CD8-positive, alpha-beta memory T cell (primary cell): ENCODE measurements around the gene C1orf198. TPM values are rescaled to one million over a fixed set of nuclear protein-coding genes. Genes with fewer than 3 reads are reported as not detected.

Experiments
- CTCF ChIA-PET: fragments of 350-600 bp; sonication (Branson Sonifier 250); formaldehyde crosslinking; loops from one replicate; lab custom pipeline; 2021; ENCODE audit warnings: antibody characterized with exemption; lab: Charles Lee
- POLR2A ChIA-PET: fragments of 350-600 bp; sonication (Branson Sonifier 250); formaldehyde crosslinking; loops from one replicate; lab custom pipeline; 2021; ENCODE audit warnings: antibody characterized with exemption; lab: Charles Lee
- DNase-seq, 5 donors: peaks; one replicate each; pipeline versions ENCODE4 v3.0.0 to v3.0.0-alpha.2; 2020 to 2022; ENCODE audit warnings: mixed read lengths in 1 of 5
- H3K27ac ChIP-seq: one replicate; pipeline ENCODE4 v1.7.0; 2013; ENCODE audit warnings: low read depth, mild to moderate bottlenecking, low read length, moderate library complexity
- H3K27me3 ChIP-seq: 2 replicates; pipeline ENCODE4 v1.7.0; 2013; ENCODE audit warnings: low read length, mild to moderate bottlenecking; ENCODE audit not compliant: insufficient read depth, poor library complexity, severe bottlenecking
- H3K36me3 ChIP-seq: 2 replicates; pipeline ENCODE4 v1.7.0; 2013; ENCODE audit warnings: mild to moderate bottlenecking, low read length, moderate library complexity; ENCODE audit not compliant: insufficient read depth
- H3K4me1 ChIP-seq: 2 replicates; pipeline ENCODE4 v1.7.0; 2013; ENCODE audit warnings: mild to moderate bottlenecking, low read length, moderate library complexity; ENCODE audit not compliant: insufficient read depth
- H3K4me3 ChIP-seq: 2 replicates; pipeline ENCODE4 v1.7.0; 2013; ENCODE audit warnings: mild to moderate bottlenecking, low read length
- H3K9me3 ChIP-seq: 2 replicates; pipeline ENCODE4 v1.7.0; 2013; ENCODE audit warnings: mild to moderate bottlenecking, low read length
- H3K27ac Mint-ChIP-seq, 8 donors: one replicate each; pipeline ENCODE4 v1.8.0; 2020 to 2021; ENCODE audit warnings: mixed read lengths in 8 of 8, mild to moderate bottlenecking in 6 of 8, inconsistent platforms in 3 of 8, moderate library complexity in 3 of 8
- H3K27me3 Mint-ChIP-seq, 2 donors: one replicate each; pipeline ENCODE4 v1.8.0; 2020 to 2021; ENCODE audit warnings: mixed read lengths in 2 of 2, mild to moderate bottlenecking in 1 of 2, moderate library complexity in 1 of 2
- H3K36me3 Mint-ChIP-seq, 3 donors: one replicate each; pipeline ENCODE4 v1.8.0; 2020 to 2021; ENCODE audit warnings: mixed read lengths in 3 of 3, inconsistent platforms in 1 of 3, mild to moderate bottlenecking in 1 of 3
- H3K4me1 Mint-ChIP-seq, 3 donors: one replicate each; pipeline ENCODE4 v1.8.0; 2020 to 2021; ENCODE audit warnings: mixed read lengths in 3 of 3, inconsistent platforms in 1 of 3, mild to moderate bottlenecking in 1 of 3
- H3K4me3 Mint-ChIP-seq, 7 donors: one replicate each; pipeline ENCODE4 v1.8.0; 2020 to 2021; ENCODE audit warnings: mixed read lengths in 7 of 7, mild to moderate bottlenecking in 6 of 7, moderate library complexity in 4 of 7, inconsistent platforms in 2 of 7
- H3K9me3 Mint-ChIP-seq, 5 donors: one replicate each; pipeline ENCODE4 v1.8.0; 2020 to 2022; ENCODE audit warnings: mixed read lengths in 5 of 5, mild to moderate bottlenecking in 3 of 5, moderate library complexity in 2 of 5, inconsistent platforms in 1 of 5
- polyA plus RNA-seq: library from polyadenylated mRNA; unstranded; fragments of 300-500 nt; fragmentation: Illumina TruSeq; gene quantifications from one replicate; pipeline ENCODE4 v1.2.3, GENCODE V29; 2021
- total RNA-seq, 2 experiments: library from RNA; stranded (reverse); gene quantifications; one replicate each; pipeline ENCODE4 v1.2.3, GENCODE V29; 2021

Gene C1orf198
- total and polyA plus RNA-seq, 3 experiments from 2014 or later: 5.7 to 7.2 (median 5.9) TPM

GRCh38 chr1:230797942-230798365 lies 70.4 kb downstream of the C1orf198 start:
- no peak overlapping the region for H3K27ac Mint-ChIP-seq
- H3K9me3 ChIP-seq: no peaks in the 10 kb centered on the region
- no peak overlapping the region for H3K4me3 Mint-ChIP-seq
- CTCF ChIA-PET: interaction anchor here (1.0 kb wide), 1 partner anchor 413 kb away, joined by 3 read pairs; no protein-coding TSS in a partner anchor
- H3K4me1 Mint-ChIP-seq: no peaks in the 10 kb centered on the region
- H3K36me3 Mint-ChIP-seq: peaks cover 0 to 2% (median 0%) of the 10 kb centered on the region in 3 donors
- H3K4me1 ChIP-seq: no peaks in the 10 kb centered on the region
- no peak overlapping the region for H3K4me3 ChIP-seq
- H3K27ac ChIP-seq: no peak overlapping the region
- H3K27me3 Mint-ChIP-seq: peaks cover 13 to 61% of the 10 kb centered on the region in 2 donors
- no peaks in the 10 kb centered on the region for H3K27me3 ChIP-seq
- H3K9me3 Mint-ChIP-seq: no peaks in the 10 kb centered on the region
- H3K36me3 ChIP-seq: no peaks in the 10 kb centered on the region
- POLR2A ChIA-PET: no interaction called here
- no peak for DNase-seq

- no peaks in the 10 kb centered on the region for H3K9me3 Mint-ChIP-seq
- peaks cover 13 to 58% of the 10 kb centered on the region in 2 donors for H3K27me3 Mint-ChIP-seq
- peaks cover 0 to 2% (median 0%) of the 10 kb centered on the region in 3 donors for H3K36me3 Mint-ChIP-seq
- peaks cover 0 to under 1% (median 0%) of the 10 kb centered on the region in 3 donors for H3K4me1 Mint-ChIP-seq
- H3K27ac Mint-ChIP-seq: no peak overlapping the region
- Histone ChIP-seq H3K27ac (no peak overlapping the region), H3K4me1 (no peaks in the 10 kb centered on the region), H3K36me3 (no peaks in the 10 kb centered on the region), H3K4me3 (no peak overlapping the region), H3K9me3 (no peaks in the 10 kb centered on the region), H3K27me3 (peaks cover 4% of the 10 kb centered on the region)
- no peak overlapping the region for H3K4me3 Mint-ChIP-seq
- ChIA-PET POLR2A (no interaction called here), CTCF (interaction anchor here (1.0 kb wide), 1 partner anchor 414 kb away, joined by 3 read pairs; no protein-coding TSS in a partner anchor)
- no peak for DNase-seq
Observed at GRCh38 chr1:230797376-230797920, 70.9 kb downstream of the C1orf198 start.

- no peaks in the 10 kb centered on the region for H3K9me3 Mint-ChIP-seq
- H3K4me3 Mint-ChIP-seq: no peak overlapping the region
- no peak overlapping the region for H3K27ac Mint-ChIP-seq
- Histone ChIP-seq H3K4me3 (no peak overlapping the region), H3K27ac (no peak overlapping the region), H3K27me3 (peaks cover 5% of the 10 kb centered on the region), H3K4me1 (no peaks in the 10 kb centered on the region), H3K9me3 (no peaks in the 10 kb centered on the region), H3K36me3 (no peaks in the 10 kb centered on the region)
- ChIA-PET POLR2A (no interaction called here), CTCF (no interaction called here)
- H3K27me3 Mint-ChIP-seq: peaks cover 13 to 54% of the 10 kb centered on the region in 2 donors
- H3K36me3 Mint-ChIP-seq: peaks cover 0 to 2% (median 0%) of the 10 kb centered on the region in 3 donors
- no peak for DNase-seq
- peaks cover 0 to 4% (median 0%) of the 10 kb centered on the region in 3 donors for H3K4me1 Mint-ChIP-seq
Observed at GRCh38 chr1:230796626-230797025, 71.7 kb downstream of the C1orf198 start.

GRCh38 chr1:230794871-230795605 lies 73.3 kb downstream of the C1orf198 start:
- Mint-ChIP-seq H3K36me3 (peaks cover 0 to 2% (median 0%) of the 10 kb centered on the region in 3 donors), H3K4me1 (peaks cover 0 to 4% (median 0%) of the 10 kb centered on the region in 3 donors), H3K27ac (no peak overlapping the region), H3K9me3 (no peaks in the 10 kb centered on the region), H3K4me3 (no peak overlapping the region), H3K27me3 (peaks cover 13 to 43% of the 10 kb centered on the region in 2 donors)
- H3K4me1 ChIP-seq: no peaks in the 10 kb centered on the region
- ChIA-PET POLR2A (no interaction called here), CTCF (no interaction called here)
- no peaks in the 10 kb centered on the region for H3K36me3 ChIP-seq
- no peak for DNase-seq
- H3K27me3 ChIP-seq: peaks cover 5% of the 10 kb centered on the region
- H3K9me3 ChIP-seq: no peaks in the 10 kb centered on the region
- no peak overlapping the region for H3K4me3 ChIP-seq
- H3K27ac ChIP-seq: no peak overlapping the region

GRCh38 chr1:230794431-230794830 lies 73.9 kb downstream of the C1orf198 start:
- Mint-ChIP-seq H3K9me3 (no peaks in the 10 kb centered on the region), H3K27me3 (peaks cover 14 to 41% of the 10 kb centered on the region in 2 donors), H3K4me1 (peaks cover 0 to 4% (median 0%) of the 10 kb centered on the region in 3 donors), H3K27ac (no peak overlapping the region), H3K4me3 (no peak overlapping the region), H3K36me3 (peaks cover 0 to 2% (median 0%) of the 10 kb centered on the region in 3 donors)
- POLR2A ChIA-PET: no interaction called here
- Histone ChIP-seq H3K4me1 (no peaks in the 10 kb centered on the region), H3K27ac (no peak overlapping the region), H3K9me3 (no peaks in the 10 kb centered on the region), H3K36me3 (no peaks in the 10 kb centered on the region), H3K4me3 (no peak overlapping the region), H3K27me3 (peaks cover 5% of the 10 kb centered on the region)
- DNase-seq: no peak
- CTCF ChIA-PET: no interaction called here

- H3K4me3 Mint-ChIP-seq: no peak overlapping the region
- CTCF ChIA-PET: no interaction called here
- Histone ChIP-seq H3K27me3 (peaks cover 5% of the 10 kb centered on the region), H3K4me3 (no peak overlapping the region), H3K9me3 (no peaks in the 10 kb centered on the region), H3K27ac (no peak overlapping the region), H3K36me3 (no peaks in the 10 kb centered on the region), H3K4me1 (no peaks in the 10 kb centered on the region)
- no peak overlapping the region for H3K27ac Mint-ChIP-seq
- no peaks in the 10 kb centered on the region for H3K9me3 Mint-ChIP-seq
- POLR2A ChIA-PET: no interaction called here
- no peak for DNase-seq
- H3K4me1 Mint-ChIP-seq: peaks cover 0 to 4% (median 0%) of the 10 kb centered on the region in 3 donors
- peaks cover 15 to 32% of the 10 kb centered on the region in 2 donors for H3K27me3 Mint-ChIP-seq
- no peaks in the 10 kb centered on the region for H3K36me3 Mint-ChIP-seq
Observed at GRCh38 chr1:230793463-230793745, 74.9 kb downstream of the C1orf198 start.

GRCh38 chr1:230792691-230793462 lies 75.4 kb downstream of the C1orf198 start:
- ChIA-PET CTCF (no interaction called here), POLR2A (no interaction called here)
- H3K4me3 Mint-ChIP-seq: no peak overlapping the region
- no peaks in the 10 kb centered on the region for H3K9me3 Mint-ChIP-seq
- H3K27ac ChIP-seq: no peak overlapping the region
- H3K4me1 Mint-ChIP-seq: peaks cover 0 to 4% (median 0%) of the 10 kb centered on the region in 3 donors
- no peak overlapping the region for H3K27ac Mint-ChIP-seq
- H3K4me1 ChIP-seq: no peaks in the 10 kb centered on the region
- no peaks in the 10 kb centered on the region for H3K36me3 Mint-ChIP-seq
- H3K27me3 Mint-ChIP-seq: peaks cover 16 to 33% of the 10 kb centered on the region in 2 donors
- H3K4me3 ChIP-seq: no peak overlapping the region
- H3K9me3 ChIP-seq: no peaks in the 10 kb centered on the region
- no peaks in the 10 kb centered on the region for H3K36me3 ChIP-seq
- H3K27me3 ChIP-seq: peaks cover 5% of the 10 kb centered on the region
- DNase-seq: no peak
